ENCODE data around the gene GALNT13.

Gene GALNT13

DNA sequence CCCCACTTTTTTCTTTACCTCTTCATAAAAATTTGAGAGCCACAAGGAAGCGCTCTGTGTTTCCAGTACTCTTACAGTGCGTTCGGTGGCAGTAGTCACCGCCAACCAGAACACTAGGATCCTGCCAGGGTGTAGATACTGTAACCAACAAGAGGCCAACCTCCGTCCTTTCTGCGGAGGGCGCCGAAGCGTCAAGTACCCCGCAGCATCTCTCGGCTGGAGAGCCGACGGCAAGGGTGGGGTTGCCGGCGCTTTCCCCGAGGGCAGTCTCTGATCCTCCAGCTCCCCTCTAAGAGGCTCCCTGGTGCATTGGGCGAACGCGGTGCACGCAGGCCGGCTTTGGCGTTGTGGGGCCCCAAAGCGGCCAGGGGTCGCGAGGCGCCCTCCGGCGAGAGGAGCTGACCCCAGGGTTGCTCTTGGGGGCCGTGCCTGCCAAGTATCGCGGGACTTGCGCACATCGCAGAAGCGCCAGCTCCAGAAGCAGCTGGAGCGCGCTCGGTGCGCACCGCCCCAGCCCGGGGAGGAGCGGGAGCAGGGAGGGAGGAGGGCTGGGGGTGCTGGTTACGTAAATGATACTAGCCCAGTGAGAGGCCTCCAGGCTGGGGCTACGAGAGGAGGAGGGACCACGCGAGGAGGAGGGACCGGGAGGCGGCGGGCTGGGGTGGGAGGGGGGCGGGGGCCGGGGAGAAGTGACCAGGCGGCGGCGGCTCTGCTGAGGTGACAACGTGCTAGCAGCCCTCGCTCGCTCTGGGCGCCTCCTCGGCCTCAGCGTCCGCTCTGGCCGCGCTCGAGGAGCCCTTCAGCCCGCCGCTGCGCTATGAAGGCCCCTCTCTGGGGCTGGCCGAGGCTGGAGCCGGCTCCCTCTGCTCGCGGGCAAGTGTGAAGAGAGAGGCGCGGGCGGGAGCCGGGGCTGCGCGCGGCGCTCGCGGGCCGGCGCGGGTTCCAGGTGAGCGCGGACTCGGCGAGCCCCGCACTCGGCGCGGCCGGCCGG lies at the start of gene GALNT13:
TSS of gene GALNT13 (plus strand) at position 692 of the 991 bp plus-strand sequence.
- no peak for DNase-seq

DNA sequence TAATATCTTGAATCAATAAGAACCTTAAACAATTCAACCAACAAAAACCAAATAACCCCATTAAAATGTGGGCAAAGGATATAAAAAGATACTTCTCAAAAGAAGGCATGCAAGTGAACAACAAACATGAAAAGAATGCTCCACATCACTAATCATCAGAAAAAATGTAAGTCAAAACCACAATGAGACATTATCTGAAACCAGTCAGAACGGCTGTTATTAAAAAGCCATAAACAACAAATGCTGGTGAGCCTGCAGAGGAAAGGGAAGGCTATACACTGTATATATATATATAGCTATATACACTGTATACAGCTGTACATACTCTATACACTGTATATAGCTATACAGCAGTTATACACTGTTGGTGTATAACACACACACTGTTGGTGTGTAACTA lies 47.8 kb upstream of the GALNT13 start:
- DNase-seq = no peak

DNA sequence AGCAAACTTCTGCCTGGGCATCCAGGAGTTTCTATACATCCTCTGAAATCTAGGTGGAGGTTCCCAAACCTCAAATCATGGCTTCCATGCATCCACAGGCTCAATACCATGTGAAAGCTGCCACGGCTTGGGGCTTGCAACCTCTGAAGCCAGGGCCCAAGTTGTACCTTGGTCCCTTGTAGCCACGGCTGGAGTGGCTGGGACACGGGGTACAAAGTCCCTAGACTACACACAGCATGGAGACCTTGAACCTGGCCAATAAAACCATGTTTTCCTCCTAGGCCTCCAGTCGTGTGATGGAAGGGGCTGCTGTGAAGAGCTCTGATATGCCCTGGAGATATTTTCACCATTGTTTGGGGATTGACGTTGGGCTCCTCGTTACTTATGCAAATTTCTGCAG lies 43.4 kb upstream of the GALNT13 start:
- no peak for DNase-seq

DNA sequence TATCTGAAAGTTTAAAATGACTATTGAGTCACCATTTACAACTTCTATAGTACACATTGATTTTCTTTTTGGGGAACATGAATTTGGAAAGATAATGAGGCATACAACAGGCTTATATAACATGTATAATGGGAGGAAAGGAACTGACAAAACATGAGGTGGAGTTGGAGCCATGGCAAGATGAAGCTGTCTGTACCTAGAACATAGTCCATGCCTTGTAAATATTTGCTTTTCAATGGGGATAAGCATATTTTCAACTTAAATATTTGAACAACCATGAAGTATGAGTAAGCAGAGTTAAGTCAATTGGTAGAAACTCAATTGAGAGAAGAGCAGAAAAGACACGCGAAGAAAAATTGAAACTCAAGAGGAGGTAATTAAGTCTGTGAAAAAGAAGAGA lies 37.1 kb upstream of the GALNT13 start:
- DNase-seq = no peak

DNA sequence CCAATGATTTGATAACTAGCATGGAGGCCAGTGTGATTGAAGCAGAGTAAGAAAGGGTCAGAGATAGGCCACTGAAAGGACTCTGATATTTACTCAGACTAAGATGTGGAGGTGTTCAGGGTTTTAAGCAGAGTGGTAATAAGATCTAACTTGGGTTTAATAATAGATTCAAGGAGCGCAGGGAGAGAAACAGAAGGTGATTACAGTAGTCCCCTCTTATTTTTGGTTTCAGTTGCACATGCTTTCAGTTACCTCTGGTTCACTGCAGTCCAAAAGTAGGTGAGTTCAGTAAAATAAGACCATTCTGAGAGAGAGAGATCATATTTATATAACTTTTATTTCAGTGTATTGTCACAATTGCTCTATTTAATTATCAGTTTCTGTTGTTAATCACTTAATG lies 13.5 kb upstream of the GALNT13 start:
- no peak for DNase-seq

DNA sequence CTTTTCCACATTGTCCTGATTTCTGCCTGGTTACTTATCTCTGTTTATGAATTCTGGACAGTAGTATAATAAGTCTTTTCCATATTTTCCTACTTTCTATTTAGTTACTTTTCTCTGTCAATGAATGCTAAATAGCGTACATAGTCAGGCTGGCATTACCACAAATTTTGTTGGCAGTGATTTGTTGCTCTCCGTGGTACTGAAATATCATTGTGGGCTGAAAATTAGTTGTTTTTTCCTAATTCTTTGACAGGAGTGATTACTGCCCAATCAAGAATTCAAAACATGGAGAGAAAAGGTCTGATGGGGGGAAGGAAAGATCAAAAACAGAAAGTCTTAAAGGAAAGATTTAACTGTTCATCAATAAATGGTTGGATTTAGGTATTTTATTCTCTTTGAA lies 7.7 kb upstream of the GALNT13 start:
- DNase-seq = no peak

DNA sequence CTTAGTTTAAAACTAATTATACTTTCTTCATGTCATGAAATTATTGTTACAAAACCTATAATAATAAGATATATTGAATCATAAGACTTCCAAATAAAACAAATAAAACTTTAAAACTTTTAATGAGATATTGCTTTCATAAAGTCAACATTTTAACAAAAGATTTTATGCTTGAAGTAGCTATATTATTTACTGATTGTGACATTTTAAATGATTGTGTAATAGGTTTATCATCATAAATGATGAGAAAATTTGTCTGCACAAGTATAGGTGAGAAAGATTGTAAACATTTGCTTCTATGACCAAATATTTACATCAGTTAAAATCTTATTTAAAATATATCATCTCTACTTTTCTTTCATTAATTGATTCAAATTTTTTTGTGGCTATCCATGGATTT lies 5.1 kb upstream of the GALNT13 start:
- DNase-seq = no peak

DNA sequence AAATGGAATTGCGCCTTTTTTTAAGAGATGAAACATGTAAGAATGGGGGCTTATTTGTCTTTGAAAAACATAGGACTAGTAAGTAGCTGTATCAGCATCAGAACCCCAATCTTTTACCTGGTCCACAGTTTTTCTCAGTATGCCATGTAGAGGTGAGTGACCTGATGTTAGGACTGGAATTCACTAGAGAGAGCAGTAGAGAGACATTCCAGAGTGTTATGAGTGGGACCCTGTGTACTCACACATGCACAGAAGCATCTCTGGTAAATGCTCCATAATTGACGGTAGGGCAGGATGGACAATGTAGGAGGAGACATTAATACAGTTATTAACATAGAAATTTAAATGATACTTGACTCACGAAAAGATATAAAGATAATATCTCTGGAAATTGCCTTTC lies 1.4 kb upstream of the GALNT13 start:
- DNase-seq = no peak

DNA sequence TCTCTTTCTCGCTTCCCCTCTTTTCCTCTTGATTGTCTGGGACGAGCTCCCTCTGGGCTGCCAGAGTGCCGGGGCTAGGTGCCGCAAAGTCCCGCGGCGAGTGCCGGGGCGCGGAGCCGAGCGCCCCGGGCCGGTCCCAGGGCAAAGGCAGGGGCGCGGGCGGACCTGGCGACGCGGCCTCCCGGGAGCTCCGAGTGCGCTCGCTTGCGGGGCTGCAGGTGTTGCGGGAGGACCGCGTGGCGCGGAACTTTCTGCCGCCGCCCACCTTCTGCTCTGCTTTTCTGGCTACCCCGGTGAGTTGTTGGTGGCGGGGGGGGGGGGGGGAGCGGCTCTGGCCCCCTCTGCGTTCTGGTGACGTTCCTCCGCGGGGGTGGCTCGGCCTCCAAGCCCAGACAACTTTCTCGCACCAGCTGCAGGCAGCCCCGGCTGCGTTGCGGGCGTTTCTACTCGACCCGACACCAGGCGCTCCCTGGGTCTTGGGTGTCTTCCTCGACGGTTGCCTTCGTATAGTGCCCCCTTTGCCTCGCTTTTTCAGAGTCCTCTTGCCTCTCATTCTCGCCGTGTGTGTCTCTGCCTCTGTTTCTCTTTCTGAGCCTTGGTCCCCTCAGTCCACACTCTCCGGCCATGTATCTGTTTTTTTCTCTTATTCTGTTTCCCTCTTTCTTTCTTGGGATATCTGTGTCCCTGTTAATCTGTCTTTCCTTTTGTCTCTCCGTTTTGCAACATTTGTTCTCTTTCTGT lies 759 bp downstream of the GALNT13 start:
- no peak for DNase-seq

DNA sequence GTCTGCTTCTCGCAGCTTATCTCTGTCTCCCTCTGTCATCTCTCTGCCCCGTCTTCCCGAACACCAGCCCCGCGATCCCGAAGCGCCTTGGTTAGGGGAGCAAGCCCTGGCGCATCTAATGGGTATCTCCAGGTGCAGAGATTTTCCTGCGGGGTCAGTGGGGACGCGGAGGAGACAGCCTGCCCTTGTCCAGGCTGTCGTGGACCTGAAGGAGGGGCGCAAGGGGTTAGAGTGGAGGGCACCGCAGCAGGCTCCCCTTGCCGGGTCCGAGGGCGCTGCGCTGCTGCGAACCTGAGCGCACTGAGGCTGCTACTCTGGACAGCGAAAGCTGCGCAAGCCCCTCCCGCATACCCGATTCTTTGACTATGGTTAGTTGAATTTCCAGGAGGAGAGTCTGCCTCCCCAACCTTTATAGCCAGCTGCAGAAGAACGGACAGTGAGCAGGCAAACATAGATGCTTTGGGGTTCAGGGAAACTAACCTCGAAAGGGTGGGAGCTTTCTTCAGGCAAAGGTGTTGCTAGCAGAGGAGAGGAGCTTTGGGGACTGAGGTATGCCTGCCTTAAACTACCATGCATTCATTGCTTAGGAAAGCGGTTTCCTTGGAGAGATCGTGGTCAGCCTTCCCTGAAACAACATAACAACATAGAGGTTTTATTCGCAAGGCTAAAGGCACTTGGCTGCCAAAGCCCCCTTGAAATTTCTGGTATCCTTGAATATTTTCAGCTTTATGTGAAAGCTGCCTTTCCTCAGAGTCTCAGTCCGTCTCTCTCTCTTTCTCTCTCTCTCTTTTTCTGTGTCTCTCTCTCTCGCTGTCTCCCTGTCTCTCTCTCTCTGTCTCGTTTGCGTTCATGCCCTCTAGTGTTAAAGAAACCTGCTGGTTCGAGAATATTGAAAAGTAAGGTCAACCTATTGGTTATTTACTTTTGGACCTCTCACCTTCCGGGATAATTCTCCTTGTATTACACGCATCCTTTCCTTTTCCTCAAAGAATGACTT lies 1.6 kb downstream of the GALNT13 start:
- no peak for DNase-seq

DNA sequence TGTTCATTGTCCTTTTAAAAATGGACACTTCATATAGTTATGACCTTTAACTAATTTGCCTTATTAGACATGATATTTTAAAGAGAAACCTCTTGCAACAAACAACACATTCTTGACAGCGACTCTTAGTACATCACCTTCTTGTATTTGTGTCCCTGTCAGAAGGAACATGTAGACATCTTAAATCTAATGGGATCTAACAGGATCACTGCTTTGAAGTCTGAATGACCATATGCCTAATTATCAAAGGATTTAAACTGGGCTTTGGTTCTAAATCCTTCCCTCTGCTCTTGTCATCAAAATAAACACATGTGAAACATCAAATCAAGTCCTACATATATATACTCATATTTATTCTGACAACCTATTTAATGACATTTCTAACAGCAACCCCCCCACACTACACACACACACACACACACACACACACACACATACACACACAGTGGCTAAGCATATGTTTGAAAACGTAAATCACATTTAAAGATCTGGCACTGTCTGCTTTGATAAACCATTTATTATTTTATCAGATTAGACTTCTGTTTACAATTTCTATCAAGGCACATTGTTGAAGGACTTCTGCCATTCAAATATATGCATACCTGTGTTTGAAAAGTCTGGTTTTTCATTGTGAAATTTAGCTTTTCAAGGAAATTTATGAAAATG lies 4.2 kb downstream of the GALNT13 start:
- no peak for DNase-seq

DNA sequence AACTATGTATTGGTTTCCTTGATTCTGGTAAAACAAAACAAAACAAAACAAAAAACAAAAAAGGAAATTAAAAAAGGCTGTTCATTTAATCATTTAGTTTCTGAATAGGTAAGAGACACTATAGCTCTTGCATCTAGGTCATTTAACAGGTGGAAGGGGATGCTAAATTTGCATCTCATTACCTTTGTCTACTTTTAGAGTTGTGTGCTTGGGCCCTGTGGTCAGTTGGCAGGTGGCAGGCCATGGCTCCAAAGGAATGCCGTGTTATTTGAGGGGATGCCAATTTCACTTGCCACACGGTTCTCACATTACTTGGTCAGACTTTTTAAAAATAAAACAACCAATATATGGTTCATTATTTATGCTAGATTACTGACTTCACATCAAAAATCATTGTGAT lies 9.2 kb downstream of the GALNT13 start:
- no peak for DNase-seq

DNA sequence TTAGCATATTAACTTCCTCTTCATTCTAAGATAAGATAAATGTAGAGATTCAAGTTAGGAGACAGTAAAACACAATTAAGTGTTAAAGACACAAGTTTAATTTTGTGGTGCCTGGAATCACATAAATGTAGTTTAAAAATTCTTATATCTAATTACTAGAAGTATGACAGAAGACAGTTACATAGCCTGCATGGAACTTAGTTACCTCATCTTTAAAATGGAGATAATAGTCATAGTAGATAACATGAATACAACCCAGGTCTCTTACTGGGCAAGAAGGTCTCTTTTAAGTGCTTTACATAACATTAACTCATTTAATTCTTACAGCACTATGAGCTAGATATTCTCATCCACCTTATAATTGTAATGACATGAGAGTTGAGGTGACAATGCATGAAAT lies 15.1 kb downstream of the GALNT13 start:
- DNase-seq = no peak

DNA sequence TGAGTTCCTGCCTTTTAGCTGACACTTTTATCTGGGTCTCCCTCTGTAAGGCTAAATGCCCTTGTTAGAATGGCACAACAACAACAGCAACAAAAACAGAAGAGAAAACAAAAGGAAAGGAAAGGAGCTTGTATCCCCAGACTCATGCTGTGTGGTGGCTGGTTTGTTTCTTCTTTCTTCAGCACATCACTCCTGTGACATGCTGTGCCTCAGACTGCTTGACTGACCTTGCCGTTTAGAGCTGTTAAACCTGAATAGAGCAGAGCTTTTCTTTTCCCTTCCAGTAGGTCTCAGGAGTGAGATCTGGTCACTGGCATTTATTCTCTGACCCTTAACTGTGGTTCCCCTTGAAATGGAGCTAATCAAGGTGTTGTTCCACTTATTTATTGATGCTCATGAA lies 18.9 kb downstream of the GALNT13 start:
- DNase-seq = no peak

DNA sequence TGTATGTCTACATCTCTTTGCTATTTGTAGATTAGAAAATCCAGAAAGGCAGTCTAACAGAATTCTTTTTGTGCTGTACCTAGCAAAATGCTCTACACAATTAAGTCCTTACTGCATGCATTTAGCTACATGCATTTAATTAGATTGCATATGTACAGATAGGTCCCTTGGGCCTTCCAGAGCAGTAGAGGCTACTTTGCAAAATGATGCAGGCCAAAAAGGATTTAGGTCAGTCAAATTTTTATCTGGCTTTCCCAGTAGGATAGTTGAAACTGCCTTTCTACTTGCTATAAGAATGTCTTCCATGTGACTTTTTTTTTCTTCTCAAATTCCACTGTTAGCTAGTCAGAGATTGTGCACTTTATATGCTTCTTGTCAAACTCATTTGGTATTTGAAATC lies 19.3 kb downstream of the GALNT13 start:
- no peak for DNase-seq

DNA sequence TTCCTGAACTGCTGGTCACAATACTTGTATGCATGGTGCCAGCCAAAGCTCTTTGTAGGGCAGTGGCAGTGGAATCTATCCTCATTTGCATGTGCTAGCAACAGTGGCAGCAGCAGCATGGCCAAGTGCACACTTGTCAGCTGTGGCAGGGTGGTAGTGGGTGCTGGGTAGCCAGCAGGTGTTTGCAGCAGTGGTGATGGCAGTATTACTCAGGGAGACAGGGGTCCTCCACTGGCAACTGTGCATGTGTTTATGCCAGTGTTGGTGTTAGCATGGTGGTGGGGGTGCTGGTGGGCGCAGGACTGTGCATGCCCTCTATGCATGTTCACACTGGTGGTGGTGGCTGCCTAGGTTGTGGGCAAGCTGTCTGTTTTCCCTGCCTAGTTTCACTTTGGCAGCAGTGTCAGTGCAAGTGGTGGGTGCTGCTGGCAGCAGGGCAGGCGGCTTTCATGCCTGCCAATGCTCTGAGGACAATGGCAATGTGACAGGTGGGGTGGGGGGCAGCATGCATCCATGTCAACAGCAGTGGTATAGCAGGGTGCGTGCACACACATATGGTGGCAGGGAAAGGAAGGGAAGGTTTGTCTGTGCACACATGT lies 41.2 kb downstream of the GALNT13 start:
- no peak for DNase-seq

DNA sequence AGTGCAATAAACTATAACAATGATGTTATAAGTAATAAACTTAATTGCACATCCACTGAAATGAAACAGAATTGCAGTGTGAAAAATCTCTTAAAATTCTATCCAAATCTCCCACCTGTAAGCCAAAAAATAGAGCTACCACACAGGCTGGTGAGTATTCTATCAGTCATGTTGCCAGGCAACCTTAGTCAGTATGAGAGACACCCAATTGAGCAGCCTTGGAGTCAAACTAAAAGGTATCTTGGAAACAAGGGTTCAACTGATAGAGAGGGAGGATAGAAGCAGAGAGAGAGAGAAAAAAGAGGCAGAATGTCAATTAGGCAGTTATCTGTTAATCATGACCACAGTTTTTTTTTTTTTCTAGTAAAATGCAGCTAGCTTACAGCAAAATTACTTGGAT lies 45.8 kb downstream of the GALNT13 start:
- no peak for DNase-seq

DNA sequence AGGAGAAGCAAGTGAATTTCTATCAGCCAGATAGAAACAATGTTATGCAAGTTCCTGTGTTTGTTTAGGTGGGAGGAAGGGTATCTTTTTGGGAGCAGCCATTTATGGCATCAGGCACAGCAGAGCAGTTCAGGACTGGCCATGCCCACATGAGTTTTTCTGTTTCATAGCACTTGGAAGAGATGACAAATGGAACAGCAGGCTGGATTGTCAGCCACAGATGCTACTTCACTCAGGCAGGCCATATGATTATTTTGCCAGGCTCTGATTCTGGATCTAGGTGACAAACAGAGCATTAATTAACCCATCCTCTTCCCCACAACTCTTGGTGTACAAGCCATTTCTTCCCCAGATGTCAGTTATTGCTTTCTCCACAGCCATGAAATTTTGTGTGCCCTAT lies 63.8 kb downstream of the GALNT13 start:
- no peak for DNase-seq

DNA sequence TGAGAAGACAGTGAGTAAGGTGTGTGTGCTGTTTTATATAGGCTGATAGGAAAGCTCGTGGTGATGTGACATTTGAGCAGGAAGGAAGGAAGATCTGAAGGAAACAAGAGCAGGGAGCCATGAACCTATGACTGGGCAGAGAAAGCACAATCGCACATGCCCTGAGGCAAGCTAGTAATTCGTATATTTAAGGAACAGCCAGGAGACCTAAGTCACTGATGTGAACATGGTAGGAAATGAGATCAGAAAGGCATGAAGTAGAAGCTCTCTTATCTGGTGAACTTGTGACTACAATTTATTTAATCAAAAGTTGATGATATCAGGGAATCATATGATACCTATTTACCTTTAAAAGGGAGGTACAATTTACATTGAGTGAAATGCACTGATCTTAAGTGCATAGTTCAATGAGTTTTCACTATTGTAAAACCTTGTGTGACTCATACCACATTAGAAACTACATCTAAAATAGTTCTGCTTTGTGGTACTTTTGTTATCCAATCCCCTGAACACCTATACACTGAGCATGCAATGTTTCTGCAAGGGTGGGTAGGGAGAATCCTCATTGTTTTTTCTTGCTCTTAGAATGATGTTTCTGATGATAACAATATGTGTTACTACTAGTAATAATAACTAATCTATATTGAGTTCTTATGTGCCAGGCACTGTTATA lies 67.5 kb downstream of the GALNT13 start:
- DNase-seq = no peak

DNA sequence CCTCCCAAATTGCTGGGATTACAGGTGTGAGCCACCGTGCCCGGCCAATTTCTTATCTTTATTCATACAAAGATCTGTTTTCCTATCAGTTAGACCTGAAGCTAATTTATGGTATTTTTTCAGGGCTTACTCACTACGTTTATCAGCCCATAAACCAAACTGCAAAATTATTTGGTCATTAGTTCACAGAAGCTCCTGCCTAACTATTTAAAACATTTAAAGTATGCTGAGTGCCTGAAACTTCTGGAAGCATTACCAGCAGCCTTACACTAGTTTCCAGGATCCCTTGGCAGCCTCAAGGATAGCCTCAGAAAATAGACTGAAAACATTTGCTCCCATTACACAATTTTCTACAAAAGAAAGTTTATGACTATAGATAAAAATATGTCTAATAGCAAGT lies 68.8 kb downstream of the GALNT13 start:
- DNase-seq = no peak

DNA sequence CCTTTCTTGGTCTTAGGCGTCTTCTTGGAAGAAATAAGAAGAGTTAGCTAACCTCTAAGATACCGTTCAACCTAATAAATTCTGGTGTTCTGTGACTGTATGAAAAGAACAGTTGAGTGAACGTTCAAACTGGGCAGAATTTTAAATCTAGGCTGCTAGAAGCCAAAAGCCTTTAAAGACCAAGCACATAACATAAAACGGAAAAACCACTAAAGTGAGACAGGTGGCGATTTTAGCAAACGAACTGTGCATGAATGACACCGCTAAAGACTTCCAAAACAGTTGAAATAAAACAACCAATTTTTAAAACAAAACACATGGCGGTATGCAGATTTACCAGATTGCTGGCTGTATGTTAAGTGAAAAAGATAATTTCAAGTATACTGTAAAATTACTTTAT lies 73.1 kb downstream of the GALNT13 start:
- no peak for DNase-seq

Data from RPMI8226 (cell line).